HG02798 (cell line): ENCODE data around the gene MMAB.
A peak's percentile ranks its signal among the peaks of the same experiment; 100 is the strongest.

Source experiments
- ATAC-seq: cut with Tn5 transposase; IDR thresholded peaks from one replicate; pipeline ENCODE4 v1.9.1; 2021; ENCODE audit warnings: mild to moderate bottlenecking; ENCODE audit not compliant: unreplicated experiment, poor library complexity

Gene MMAB

DNA sequence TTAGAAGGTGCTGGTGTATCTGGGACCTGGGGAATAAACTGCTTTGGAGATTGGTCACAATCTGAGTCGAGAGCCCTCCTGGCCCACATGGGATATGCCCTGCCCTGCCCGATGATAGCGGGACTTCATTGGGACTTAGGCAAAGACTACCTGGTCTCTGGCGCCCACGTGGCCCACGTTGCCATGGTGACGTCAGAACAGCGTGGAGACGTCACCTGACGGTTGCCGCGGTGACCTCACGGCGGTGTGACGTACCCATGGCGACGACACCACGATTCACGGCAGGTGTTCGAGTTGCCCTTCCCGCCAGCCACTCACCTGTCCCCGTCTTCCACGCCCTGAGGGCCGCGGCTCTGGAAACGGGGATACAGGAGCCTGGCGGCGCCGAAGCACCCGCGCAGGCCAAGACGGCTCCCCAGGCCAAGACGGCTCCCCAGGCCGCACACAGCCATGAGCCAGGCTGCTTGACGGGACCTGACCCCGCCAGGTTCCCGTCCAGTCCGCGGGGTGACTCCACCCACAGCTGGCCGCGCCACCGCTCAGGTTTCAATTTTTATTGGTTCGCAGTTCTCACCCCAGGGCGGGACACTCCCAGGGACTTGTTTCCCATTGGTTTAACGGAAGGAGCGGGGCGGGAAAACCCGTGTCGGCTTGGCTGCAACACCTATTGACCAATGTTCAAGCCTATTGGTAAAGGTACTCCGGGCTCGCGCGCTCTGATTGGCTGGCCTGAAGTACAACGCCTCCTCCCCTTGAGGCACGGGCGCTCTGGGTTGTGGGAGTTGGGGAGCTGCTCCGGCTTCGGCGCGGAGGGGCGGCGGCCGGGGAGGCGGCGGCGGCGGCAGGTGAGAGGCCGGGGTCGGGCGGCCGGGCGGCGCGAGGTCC, at the start of gene MMAB, which contains the start of gene MVK:
Gene MMAB (minus strand): TSS at position 476 of the 885 bp plus-strand sequence. CDS start 24 bp downstream, at position 452.
Gene MVK (plus strand): TSS at position 766 of the 885 bp plus-strand sequence. CDS start 1,029 bp downstream, outside the sequence.
- ATAC-seq: peak; percentile 97

DNA sequence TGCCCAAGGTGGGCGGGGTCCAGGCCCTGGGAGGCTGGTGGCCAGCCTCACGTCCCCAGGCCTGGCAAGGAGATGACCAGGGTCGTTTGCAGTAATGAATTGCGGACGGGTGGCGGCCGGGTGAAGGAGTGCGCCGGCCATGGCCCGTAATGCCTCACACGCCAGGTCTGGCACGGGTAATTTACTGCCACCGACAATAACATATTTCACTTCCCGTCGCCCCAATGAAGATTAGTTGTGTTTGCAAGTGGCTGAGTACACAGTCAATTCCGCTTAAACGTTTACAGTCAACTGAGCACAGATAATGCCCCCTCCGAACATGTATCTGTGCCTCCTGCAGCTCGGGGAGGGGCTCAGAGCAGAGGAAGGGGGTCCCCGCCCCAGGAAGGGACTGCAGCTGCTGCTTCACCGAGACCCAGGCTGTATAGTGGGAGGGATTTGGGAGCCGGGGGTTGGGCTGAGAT, 48.6 kb upstream of the MMAB start:
- no peak for ATAC-seq

DNA sequence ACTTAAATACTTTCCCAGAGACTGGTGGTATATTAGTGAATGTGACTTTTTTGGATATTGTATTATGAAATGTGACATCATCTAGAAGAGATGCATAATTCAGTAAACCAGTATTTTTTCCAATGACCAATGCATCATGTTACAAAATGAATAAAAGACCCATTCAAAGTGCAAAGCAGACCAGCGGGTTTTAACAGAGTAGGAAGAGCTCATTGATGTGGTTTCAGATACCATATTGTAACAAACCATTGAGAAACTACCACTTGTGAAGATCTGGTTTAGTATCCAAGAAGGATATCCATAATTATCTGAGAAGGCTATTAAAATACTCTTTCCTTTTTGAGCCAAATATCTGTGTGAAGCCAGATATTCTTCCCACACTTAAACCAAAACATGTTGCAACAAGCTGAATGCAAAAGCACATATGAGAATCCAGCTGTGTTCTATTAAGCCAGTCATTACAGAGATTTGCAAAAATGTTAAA, 47.9 kb upstream of the MMAB start:
- no peak for ATAC-seq

DNA sequence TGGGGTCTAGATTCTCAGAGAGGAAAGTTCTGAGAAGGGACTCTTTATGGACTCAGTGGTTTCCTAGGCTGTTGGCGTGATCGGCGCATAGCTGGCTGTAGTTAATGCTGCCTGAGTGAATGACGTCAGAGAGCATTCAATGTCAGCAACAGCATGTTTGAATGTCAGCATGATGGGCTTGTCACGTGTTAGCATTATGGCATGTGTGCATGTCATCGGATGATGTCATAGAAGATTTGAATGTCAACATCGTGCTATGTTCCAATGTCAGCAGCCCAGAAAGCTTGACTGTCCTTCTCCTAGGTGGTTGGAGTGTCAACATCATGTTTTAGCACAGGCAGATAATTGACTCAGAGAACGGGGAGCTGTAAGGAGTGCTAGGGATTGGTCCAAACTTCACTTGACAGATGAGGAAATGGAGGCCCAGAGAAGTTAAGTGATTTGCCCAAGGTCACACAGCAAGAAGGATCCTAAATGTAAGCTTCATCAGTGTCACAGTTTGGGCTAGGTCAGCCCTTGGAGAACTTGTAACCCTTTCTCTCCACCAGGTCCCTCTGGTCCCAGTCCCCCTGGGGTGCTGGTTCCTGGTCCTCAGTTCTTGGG, 45.8 kb upstream of the MMAB start:
- ATAC-seq: no peak

DNA sequence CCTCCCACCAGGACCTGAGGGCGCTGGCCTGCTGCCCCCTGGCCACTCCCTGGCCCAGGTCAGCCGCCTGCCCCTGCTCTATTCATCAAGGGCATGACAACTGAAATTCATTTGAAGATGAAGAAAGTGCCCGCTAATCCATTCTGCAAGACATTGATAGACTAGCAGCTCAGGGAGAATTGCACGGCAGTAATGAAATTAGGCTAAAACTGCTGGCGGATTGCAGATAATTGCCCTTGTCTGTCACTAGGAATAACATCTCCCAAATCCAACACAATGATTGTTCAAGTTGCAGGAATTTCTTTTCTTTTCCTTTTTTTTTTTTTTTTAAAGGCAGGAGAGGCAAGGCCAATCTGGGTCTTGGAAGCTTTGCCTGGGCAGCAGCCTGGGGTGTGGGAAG, 44.8 kb upstream of the MMAB start:
- ATAC-seq: no peak

DNA sequence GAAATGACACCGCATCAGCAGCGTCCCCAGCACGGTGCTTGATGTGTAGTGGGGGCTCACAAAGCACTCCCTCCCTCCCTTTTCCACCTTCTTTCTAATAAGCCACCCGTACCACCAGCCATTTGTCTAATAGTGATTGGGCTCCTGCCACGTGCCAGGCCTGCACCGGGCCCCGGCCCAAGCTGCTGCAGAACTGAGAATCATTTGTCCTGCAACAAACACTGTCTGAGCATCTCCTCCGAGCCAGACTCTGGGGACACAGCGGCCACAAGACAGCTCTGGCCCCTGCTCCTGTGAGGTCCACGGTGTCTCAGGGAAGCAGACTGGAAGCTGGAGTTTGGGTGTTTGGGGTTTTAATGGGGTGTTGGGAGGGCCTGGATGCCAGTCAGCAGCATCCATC, 44.2 kb upstream of the MMAB start:
- ATAC-seq: no peak

DNA sequence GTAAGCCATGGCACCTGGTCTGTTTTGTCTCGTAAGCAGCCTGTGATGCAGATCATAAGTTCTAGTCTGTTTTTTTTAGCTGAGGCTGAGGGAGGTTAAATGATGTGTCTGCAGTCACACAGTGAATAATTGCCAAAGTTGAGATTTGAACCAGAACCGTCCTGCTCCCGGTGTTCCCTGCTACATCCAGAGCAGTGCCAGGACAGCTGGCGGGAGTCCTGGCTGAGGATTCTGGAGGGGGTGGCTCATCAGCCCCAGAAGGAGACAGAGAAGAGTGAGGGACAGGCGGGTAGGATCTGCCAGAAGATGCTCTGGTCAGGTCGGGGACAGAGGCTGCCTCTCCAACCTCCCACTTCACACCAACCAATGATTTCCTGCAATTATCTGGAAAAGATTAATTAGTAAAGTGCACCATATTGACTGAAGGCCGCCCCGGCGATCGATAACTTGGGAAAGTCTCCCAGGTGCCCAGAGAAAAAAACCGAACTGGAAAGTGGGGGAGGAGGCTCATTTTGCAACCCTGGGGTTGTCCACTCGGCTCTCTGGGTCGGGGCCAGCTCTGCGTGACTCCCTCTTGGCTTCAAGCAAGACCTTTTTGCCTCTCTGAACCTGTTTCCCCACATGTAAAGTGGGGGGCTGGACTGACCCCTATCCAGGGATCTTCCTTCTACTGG, 42.4 kb upstream of the MMAB start:
- no peak for ATAC-seq

DNA sequence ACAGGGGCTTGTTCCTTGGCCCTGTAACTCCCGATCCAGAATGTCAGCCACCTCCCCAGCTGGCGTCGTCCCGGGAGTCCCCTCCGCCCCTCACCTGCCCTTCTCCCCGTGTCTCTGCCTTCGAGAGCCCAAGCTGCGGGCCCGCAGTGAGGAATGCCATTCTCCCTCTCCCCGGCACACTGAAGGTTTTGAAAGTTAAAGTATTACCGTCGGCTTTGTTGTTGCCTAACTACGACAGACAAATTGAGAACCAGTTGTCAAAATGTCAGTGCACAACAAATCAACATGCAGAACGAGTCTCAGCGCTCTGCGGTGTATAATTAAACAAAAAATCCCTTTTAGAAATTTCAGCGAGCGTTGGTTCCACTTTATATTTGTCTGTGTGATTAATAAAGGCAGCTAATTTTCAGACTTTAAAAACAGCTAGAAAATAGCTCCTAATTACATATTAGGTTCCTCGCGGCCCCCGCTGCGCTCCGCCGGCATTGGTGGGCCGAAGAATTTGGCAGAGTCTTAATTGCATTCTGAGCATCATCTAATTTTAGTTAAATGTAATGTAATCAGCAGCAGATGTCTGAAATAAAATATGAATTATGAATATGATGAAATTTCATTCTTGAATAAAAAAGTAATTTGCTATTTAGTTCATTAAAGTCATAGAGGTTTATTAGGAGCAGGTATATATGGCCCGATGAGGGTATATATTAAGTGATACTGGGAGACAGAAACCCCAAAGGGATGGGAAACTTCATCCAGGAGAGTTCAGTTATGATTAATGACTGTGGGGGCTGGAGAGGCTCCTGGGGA, 40.5 kb upstream of the MMAB start:
- ATAC-seq: no peak

DNA sequence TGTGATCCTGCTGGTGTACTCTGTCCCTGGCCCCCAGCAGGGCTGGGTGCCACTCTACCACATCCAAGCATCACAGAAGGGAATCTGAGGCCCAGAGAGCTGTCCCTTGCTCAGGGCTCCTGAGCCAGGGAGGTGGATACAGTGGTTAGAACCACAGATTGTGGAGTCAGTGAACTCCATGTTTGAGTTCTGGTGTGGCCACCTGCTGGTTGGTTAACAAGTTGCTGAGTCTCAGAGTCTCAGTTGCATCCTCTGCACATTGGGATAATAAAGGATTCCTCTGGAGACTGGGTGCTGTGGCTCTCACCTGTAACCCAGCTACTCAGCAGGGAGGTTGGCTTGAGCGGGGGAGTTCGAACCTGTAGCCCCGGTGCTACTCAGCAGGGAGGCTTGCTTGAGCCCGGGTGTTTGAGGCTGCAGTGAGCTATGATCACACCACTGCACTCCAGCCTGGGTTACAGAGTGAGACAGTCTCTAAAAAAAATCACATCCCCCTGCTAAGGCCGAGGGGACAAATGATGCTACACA, 39.7 kb upstream of the MMAB start:
- no peak for ATAC-seq

DNA sequence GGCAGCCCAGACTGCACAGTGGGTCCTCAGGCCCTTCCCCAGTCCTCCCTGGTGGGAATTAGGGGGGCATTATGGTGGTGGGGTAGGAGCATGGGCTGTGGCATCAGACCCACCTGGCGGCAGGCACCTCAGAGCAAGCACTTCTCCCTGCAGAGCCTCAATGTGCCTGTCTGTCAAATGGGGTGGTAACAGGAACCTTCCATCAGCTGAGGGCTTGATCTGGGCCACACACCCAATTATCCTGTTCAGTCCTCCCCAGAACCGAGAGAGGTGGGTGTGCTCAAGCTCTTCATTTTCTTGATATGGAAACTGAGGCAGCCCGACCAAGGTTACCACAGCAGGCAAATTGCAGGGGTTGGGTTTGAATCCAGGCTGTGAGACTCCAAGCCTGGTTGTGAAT, 38.7 kb upstream of the MMAB start:
- ATAC-seq: no peak

DNA sequence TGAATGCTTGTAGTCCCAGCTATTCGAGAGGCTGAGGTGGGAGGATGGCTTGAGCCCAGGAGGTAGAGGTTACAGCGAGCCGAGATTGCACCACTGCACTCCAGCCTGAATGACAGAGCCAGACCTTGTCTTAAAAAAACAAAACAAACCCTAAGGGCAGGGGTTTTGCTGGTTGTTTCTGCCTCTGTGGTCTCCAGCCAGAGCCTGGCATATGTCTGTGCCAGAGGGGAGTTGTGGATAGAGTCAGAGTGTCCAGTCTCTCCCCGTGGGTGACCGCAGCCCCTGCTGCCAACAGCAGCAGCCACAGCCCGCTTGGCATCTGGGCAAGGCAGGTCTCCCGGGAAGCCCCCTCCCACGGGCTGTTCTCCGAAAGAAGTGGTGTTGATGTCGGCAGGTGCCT, 37.9 kb upstream of the MMAB start:
- ATAC-seq: no peak

DNA sequence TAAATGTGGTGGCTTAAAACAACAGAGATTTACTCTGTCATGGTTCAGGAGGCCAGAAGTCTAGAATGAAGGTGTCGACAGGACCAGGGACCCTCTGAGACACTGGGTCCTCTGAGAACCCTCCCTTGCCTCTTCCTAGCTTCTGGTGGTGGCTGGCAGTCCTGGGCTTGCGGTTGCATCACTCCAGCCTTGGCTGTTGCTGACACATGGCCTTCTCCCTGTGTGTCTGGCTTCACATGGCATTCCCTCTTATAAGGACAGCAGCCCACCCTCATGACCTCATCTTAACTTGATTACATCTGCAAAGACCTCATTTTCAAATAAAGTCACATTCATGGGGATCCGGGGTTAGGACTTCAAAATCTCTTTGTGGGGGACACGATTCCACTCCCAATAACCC, 37.2 kb upstream of the MMAB start:
- ATAC-seq: no peak

DNA sequence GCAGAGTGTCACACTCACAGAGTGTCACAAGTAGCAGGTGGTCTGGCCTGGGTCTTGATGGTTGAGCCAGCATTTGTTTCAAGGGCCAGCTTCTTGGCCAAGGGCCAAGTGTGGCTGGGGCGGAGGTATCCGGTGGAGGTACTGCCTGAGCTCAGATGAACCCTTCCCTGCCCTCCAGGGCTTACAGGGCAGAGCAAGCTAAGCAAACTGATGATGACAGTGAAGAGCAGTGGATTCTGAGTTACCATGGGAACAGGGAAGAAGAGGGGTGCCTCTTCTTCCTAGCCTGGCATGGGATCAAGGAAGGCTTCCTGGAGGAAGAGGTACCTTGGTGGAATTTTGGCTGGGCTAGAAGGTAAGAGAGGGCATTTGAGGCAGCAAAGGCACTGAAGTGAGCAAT, 36.0 kb upstream of the MMAB start:
- no peak for ATAC-seq

DNA sequence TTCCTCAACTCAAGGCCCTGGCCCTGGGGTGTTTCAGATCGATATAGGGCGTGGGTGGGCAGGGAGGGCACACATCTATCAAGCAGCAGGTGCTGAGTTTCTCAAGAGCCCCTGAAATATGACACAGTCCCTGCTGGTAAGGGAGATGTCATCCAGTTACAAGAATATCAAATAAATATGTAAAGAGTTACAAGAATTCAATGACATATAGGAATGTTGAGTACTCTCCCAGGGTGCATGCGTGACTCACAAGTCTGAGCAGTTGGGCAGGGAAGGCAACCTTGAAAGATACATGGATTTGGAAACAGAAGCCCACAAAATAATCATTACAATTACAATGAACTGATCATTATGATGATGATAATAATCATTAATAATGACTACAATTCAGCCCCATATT, 35.5 kb upstream of the MMAB start:
- ATAC-seq: no peak

DNA sequence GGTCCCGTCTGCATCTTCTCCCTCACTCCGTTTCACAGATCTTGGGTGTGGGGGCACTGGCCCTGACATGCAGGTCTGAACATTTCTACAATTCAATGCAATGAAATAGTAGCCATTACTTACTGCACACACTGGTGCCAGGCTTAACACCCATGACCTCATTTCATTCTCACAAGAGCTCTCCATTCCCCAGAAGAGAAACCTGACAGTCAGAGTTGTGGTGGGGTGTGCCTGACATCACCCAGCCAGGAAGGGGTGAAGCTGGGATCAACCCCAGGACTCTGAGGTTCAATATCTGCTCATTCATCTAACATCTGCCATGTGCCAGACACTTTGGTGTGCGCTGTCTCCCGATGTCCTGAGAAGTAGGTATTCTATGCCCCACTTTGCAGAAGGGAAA, 35.0 kb upstream of the MMAB start:
- ATAC-seq: no peak

DNA sequence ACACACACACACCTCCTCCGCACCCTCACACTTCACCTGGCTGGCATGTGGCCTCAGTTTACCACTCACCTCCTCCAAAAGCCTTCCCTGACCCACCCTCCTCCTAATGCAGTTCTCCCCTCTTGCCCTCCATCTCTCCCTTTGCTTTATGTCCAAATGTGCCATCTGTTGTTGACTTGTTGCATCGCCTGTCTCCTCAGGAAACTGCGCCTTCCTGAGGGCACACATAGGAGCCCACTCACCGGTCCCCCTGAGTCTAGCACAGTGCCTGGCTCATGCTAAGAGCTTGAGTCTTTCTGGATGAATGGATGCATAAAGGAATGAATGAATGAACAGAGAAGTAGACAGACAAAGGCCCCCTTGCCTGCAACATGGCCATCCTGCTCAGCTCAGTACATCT, 34.3 kb upstream of the MMAB start:
- ATAC-seq: no peak

DNA sequence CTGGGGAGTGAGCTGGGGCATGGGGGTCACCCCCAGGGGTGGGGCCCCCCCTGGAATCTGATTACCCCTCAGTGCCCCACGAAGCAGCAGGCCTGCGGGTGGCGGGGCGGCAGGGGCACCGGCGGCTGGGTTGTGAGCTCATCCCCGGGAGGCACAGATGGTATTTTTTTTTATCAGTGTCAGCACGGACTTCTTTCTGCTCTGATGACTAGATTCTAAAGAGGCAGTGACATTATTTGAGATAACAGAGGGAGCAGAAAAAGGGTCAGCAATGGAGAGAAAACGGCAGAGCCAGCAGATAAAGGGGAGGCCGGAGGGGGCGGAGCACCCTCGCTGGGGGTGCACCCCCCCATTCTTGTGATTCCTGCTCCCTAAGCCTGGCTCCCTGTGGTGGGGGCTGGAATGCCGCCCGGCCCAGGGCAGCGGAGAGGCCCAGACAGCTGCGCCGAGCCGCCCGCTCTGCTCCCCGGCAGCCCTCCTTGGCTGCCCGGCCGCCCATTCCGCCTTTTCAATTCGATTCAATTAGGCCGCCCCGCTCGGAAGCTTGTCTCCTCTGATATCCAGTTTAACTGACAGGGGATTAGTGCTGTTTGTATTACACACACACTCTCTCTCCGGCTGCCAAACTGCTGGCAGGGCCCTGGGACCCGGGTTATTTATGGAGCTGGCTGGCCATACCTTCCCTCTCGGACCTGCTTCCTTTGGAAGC, 33.2 kb upstream of the MMAB start:
- ATAC-seq: no peak

DNA sequence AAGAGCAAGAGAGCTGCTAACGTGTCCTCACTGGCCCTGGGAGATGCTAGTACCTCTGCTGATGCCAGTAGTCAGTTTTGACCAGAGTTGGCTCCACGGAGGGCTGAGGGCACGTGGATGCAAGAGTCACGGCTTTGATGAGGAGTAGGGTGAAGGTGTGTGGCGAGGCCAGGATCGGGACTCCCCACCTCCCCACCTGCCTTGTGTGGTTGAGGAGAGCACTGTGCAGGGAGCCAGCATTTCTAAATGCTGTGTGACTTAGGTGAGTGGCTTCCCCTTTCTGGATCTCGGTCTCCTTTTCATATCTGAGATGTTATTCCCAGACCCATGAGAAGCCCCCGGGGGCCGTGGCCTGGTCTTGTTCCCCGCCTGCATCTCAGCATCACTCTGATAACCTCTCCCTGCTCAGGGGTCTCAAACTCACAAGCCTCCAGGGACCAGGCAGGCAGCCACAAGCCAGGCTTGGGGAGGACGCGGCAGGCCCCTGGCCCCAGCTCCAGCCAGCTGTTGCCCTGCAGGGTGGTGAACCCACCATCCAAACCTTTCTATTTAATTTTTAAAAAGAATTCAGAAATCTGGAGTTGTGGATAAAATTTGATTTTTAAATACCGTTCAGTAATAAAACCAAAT, 32.4 kb upstream of the MMAB start:
- no peak for ATAC-seq

DNA sequence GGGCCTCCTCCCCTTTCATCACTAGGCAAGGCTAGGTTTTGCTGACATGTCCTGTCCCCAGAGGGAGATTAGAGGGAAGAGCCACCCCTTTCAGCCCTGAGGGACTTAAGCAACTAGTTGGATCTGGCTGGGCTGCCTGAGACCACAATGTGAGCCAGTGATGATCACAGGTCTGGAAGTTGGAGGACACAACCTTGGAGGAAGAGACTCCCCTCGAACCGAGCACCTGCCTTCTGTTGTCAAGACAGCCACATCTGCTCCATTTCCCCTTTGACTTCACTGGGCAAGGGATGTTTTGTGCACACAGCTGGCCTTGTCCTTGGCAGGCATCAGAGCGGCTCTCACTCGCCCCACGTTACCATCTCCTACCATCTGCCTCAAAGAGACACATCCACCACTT, 31.7 kb upstream of the MMAB start:
- ATAC-seq: no peak
